GM23338 (cell line): Measurements from ENCODE around the gene HPCA. TPM values are rescaled to one million over a fixed set of nuclear protein-coding genes. Genes with fewer than 3 reads are reported as not detected.
A peak's percentile ranks its signal among the peaks of the same experiment; 100 is the strongest.

Experiments
- ATAC-seq: fragments of 200-7000 bp; cut with Tn5 transposase; 3 replicates; pipeline ENCODE4 v1.9.1; 2020
- DNase-seq: peaks from one replicate; pipeline ENCODE4 v3.0.0-alpha.2; 2015; ENCODE audit warnings: low spot score
- H2AFZ ChIP-seq: fragments of 200-600 bp; sonication (generic); 2 replicates; pipeline ENCODE4 v1.8.0; 2016; ENCODE audit warnings: antibody characterized with exemption, mild to moderate bottlenecking, moderate library complexity
- H3F3A ChIP-seq: fragments of 200-600 bp; sonication (generic); replicated peaks from 2 replicates; pipeline ENCODE4 v1.8.0; 2017; ENCODE audit warnings: antibody characterized with exemption, mixed run types, low read depth
- H3K27ac ChIP-seq: fragments of 200-600 bp; sonication (generic); 2 replicates; pipeline ENCODE4 v1.6.1; 2016; ENCODE audit warnings: low read depth
- H3K27me3 ChIP-seq: fragments of 200-600 bp; sonication (generic); 2 replicates; pipeline ENCODE4 v1.8.0; 2016; ENCODE audit warnings: mild to moderate bottlenecking, mixed run types, moderate library complexity; ENCODE audit not compliant: insufficient read depth
- H3K36me3 ChIP-seq: fragments of 200-600 bp; sonication (generic); 2 replicates; pipeline ENCODE4 v1.8.0; 2016; ENCODE audit warnings: mild to moderate bottlenecking; ENCODE audit not compliant: insufficient read depth
- H3K4me1 ChIP-seq: fragments of 200-600 bp; sonication (generic); 2 replicates; pipeline ENCODE4 v1.8.0; 2016; ENCODE audit warnings: mild to moderate bottlenecking, moderate library complexity; ENCODE audit not compliant: insufficient read depth
- H3K4me2 ChIP-seq: fragments of 200-600 bp; sonication (generic); 2 replicates; pipeline ENCODE4 v1.7.1; 2017; ENCODE audit warnings: mixed run types
- H3K4me3 ChIP-seq: fragments of 200-600 bp; sonication (generic); 2 replicates; pipeline ENCODE4 v1.6.1; 2016; ENCODE audit warnings: mixed run types
- H3K79me2 ChIP-seq: fragments of 200-600 bp; sonication (generic); replicated peaks from 2 replicates; pipeline ENCODE4 v1.8.0; 2017; ENCODE audit warnings: mild to moderate bottlenecking; ENCODE audit not compliant: insufficient read depth
- H3K9me2 ChIP-seq: fragments of 200-600 bp; sonication (generic); 2 replicates; pipeline ENCODE4 v1.8.0; 2017; ENCODE audit not compliant: insufficient read depth
- H4K20me1 ChIP-seq: fragments of 200-600 bp; sonication (generic); replicated peaks from 2 replicates; pipeline ENCODE4 v1.8.0; 2017; ENCODE audit warnings: mild to moderate bottlenecking; ENCODE audit not compliant: insufficient read depth
- H3K27ac Mint-ChIP-seq: 2 replicates; pipeline ENCODE4 v1.8.0; 2020; ENCODE audit warnings: inconsistent platforms, mild to moderate bottlenecking, moderate library complexity, mixed read lengths
- H3K27me3 Mint-ChIP-seq: 3 replicates; pipeline ENCODE4 v1.8.0; 2022; ENCODE audit warnings: low read depth, mild to moderate bottlenecking, moderate library complexity, mixed read lengths, inconsistent platforms; ENCODE audit not compliant: insufficient read depth, poor library complexity
- H3K36me3 Mint-ChIP-seq: 3 replicates; pipeline ENCODE4 v1.8.0; 2021; ENCODE audit warnings: low read depth, mild to moderate bottlenecking, inconsistent platforms, moderate library complexity, mixed read lengths
- H3K4me1 Mint-ChIP-seq: 3 replicates; pipeline ENCODE4 v1.8.0; 2020; ENCODE audit warnings: mild to moderate bottlenecking, inconsistent platforms, mixed read lengths
- H3K4me3 Mint-ChIP-seq: 3 replicates; pipeline ENCODE4 v1.8.0; 2021; ENCODE audit warnings: moderate library complexity, mild to moderate bottlenecking, inconsistent platforms, mixed read lengths
- H3K9me3 Mint-ChIP-seq: 3 replicates; pipeline ENCODE4 v1.8.0; 2020; ENCODE audit warnings: moderate library complexity, mild to moderate bottlenecking, inconsistent platforms, mixed read lengths
- CREB1 ChIP-seq: fragments of 250-450 bp; sonication (Bioruptor Pico); IDR thresholded peaks from 2 replicates; pipeline ENCODE4 v1.5.0; 2020; ENCODE audit warnings: low read depth, mild to moderate bottlenecking, moderate library complexity
- CTCF ChIP-seq, 2 experiments: fragments of 200-600 bp in 1 of 2; sonication (generic) in 1 of 2; conservative IDR thresholded peaks; 2 replicates each; pipeline versions ENCODE4 v1.5.1 to v1.6.1; 2016 to 2017; ENCODE audit warnings: antibody characterized with exemption in 2 of 2, low read depth in 2 of 2, mild to moderate bottlenecking in 2 of 2, moderate library complexity in 1 of 2
- ETS1 ChIP-seq: IDR thresholded peaks from 2 replicates; pipeline ENCODE4 v1.6.1; 2016; ENCODE audit warnings: antibody characterized with exemption
- JUNB ChIP-seq: IDR thresholded peaks from one replicate; pipeline ENCODE4 v1.6.1; 2016; ENCODE audit warnings: antibody characterized with exemption; ENCODE audit not compliant: unreplicated experiment
- ZNF462 ChIP-seq: fragments of 250-450 bp; sonication (Bioruptor Pico); IDR thresholded peaks from 2 replicates; pipeline ENCODE4 v1.5.0; 2020; ENCODE audit warnings: mild to moderate bottlenecking, moderate library complexity
- polyA plus RNA-seq: library from polyadenylated mRNA; unstranded; fragments of >200 nt; fragmentation: Nextera tagmentation; extraction: Ambion mirVana; gene quantifications from 2 replicates; pipeline ENCODE4 v1.2.1, GENCODE V29; 2016
- total RNA-seq: library from RNA; depleted of rRNA; stranded (reverse); fragments of >200 nt; shearing (Covaris generic); gene quantifications from 2 replicates; pipeline ENCODE4 v1.2.3, GENCODE V29; 2014

HPCA gene
- total and polyA plus RNA-seq, 2 experiments from 2014 or later = 0.35 to 0.82 TPM

GRCh38 chr1:32868806-32869455, 17.4 kb upstream of the HPCA start:
- H3K79me2 ChIP-seq = no peaks in the 10 kb centered on the region
- no peak overlapping the region for H3K4me2 ChIP-seq
- no peak for DNase-seq
- no peaks in the 10 kb centered on the region for H4K20me1 ChIP-seq
- Mint-ChIP-seq H3K4me3 (peak overlapping the region; percentile 74; the same call in 1 of the 3 replicates), H3K27me3 (peaks cover 28% of the 10 kb centered on the region), H3K27ac (no peak overlapping the region), H3K36me3 (no peaks in the 10 kb centered on the region; the same call in 2 of the 3 replicates), H3K9me3 (no peaks in the 10 kb centered on the region; the same call in 2 of the 3 replicates), H3K4me1 (peaks cover 21% of the 10 kb centered on the region)
- H3F3A ChIP-seq = peaks cover 9% of the 10 kb centered on the region; the same call in 1 of the 2 replicates
- no peaks in the 10 kb centered on the region for H3K9me2 ChIP-seq
- no peaks in the 10 kb centered on the region for H3K36me3 ChIP-seq
- H3K27ac ChIP-seq = no peak overlapping the region
- TF ChIP-seq ETS1 (no peak), CTCF (conservative IDR thresholded peaks at IDR 0.05; ENCODE audit: low read depth in 2 of 2) (no peak), CREB1 (no peak), JUNB (no peak), ZNF462 (CRISPR knock-in tag) (no peak)
- no peak overlapping the region for H2AFZ ChIP-seq
- H3K4me3 ChIP-seq = no peak overlapping the region
- peaks cover 19% of the 10 kb centered on the region; the same call in 1 of the 2 replicates for H3K4me1 ChIP-seq
- peaks cover 38% of the 10 kb centered on the region for H3K27me3 ChIP-seq
- no peak for ATAC-seq
